ENCODE data around the gene DTNB. TPM values are rescaled to one million over a fixed set of nuclear protein-coding genes. Genes with fewer than 3 reads are reported as not detected.

Gene DTNB
- total and polyA plus RNA-seq, 4 experiments from 2014 or later: 18.0 to 45.3 (median 33.2) TPM

DNA sequence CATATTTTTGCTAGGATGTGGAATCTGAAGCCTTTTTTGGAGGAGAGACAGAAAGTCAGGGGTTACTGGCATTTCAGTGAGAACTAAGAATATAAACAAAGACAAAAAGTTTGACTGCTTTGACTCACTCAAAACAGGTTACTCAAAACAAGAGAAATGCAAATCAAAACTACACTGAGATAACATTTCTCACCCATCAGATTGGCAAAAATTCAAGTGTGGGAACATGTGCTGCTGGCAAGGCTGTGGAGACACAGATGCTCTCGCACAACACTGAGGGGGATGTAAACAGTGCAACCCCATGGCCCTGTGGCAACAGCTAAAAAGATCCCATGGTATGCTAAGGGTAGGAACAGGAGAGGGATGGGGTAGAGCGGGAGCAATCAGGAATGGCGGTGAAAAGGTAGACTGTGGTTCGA, 86.6 kb downstream of the DTNB start:
- Histone ChIP-seq H3K4me1 (ENCODE audit: insufficient read depth, low read length) (no peaks in the 10 kb centered on the region), H3K27me3 (ENCODE audit: insufficient read depth, low read length) (no peaks in the 10 kb centered on the region), H3K9me3 (ENCODE audit: control insufficient read depth in 1 of 2, low read length in 2 of 2) (no peaks in the 10 kb centered on the region), H3K4me3 (ENCODE audit: low read length in 2 of 2) (no peak overlapping the region), H3K27ac (ENCODE audit: low read depth, low read length) (no peak overlapping the region), H3K36me3 (ENCODE audit: insufficient read depth, low read length) (no peaks in the 10 kb centered on the region)
- no peak overlapping the region for H3K4me3 Mint-ChIP-seq
- no peaks in the 10 kb centered on the region for H3K27me3 Mint-ChIP-seq
- intact Hi-C loops (cut with micrococcal nuclease): no loop called here
- H3K36me3 Mint-ChIP-seq: no peaks in the 10 kb centered on the region
- POLR2A ChIA-PET (ENCODE audit: partially characterized antibody): no interaction called here
- CTCF ChIA-PET (ENCODE audit: partially characterized antibody): interaction anchor here (1.7 kb wide), 1 partner anchor 11 kb away, joined by 3 read pairs; no protein-coding TSS in a partner anchor
- H3K27ac Mint-ChIP-seq: peak overlapping the region in 1 of 7 donors; percentile 70
- no peak for DNase-seq
- no peaks in the 10 kb centered on the region for H3K9me3 Mint-ChIP-seq
- peaks cover 0 to 3% (median under 1%) of the 10 kb centered on the region in 4 donors for H3K4me1 Mint-ChIP-seq

DNA sequence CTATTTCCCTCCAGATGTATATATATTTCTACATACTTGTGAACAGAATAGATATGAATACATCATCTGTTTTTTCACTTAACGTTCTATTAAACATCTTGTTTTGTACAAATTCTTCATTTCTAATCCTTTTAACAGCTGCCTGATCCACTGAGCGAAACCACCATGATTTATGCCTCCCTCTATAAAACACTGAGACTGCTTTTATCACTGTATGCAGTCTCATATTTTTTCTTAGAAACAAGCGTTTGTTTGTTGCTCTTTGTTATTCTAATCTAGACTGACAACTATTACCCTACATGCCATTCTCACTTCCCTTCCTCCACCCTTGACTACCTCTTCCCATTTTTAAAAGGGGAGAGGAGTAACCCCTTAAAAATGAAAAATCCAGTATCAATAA, 88.2 kb downstream of the DTNB start:
- POLR2A ChIA-PET (ENCODE audit: partially characterized antibody): no interaction called here
- peaks cover 0 to 3% (median under 1%) of the 10 kb centered on the region in 4 donors for H3K4me1 Mint-ChIP-seq
- Histone ChIP-seq H3K9me3 (ENCODE audit: control insufficient read depth in 1 of 2, low read length in 2 of 2) (no peaks in the 10 kb centered on the region), H3K27ac (ENCODE audit: low read depth, low read length) (no peak overlapping the region), H3K4me1 (ENCODE audit: insufficient read depth, low read length) (no peaks in the 10 kb centered on the region), H3K27me3 (ENCODE audit: insufficient read depth, low read length) (no peaks in the 10 kb centered on the region), H3K36me3 (ENCODE audit: insufficient read depth, low read length) (no peaks in the 10 kb centered on the region), H3K4me3 (ENCODE audit: low read length in 2 of 2) (no peak overlapping the region)
- H3K27ac Mint-ChIP-seq: peak overlapping the region in 1 of 7 donors; percentile 15
- no peak overlapping the region for H3K4me3 Mint-ChIP-seq
- no peaks in the 10 kb centered on the region for H3K27me3 Mint-ChIP-seq
- no peak for DNase-seq
- no peaks in the 10 kb centered on the region for H3K36me3 Mint-ChIP-seq
- intact Hi-C loops (cut with micrococcal nuclease): no loop called here
- CTCF ChIA-PET (ENCODE audit: partially characterized antibody): no interaction called here
- H3K9me3 Mint-ChIP-seq: no peaks in the 10 kb centered on the region

DNA sequence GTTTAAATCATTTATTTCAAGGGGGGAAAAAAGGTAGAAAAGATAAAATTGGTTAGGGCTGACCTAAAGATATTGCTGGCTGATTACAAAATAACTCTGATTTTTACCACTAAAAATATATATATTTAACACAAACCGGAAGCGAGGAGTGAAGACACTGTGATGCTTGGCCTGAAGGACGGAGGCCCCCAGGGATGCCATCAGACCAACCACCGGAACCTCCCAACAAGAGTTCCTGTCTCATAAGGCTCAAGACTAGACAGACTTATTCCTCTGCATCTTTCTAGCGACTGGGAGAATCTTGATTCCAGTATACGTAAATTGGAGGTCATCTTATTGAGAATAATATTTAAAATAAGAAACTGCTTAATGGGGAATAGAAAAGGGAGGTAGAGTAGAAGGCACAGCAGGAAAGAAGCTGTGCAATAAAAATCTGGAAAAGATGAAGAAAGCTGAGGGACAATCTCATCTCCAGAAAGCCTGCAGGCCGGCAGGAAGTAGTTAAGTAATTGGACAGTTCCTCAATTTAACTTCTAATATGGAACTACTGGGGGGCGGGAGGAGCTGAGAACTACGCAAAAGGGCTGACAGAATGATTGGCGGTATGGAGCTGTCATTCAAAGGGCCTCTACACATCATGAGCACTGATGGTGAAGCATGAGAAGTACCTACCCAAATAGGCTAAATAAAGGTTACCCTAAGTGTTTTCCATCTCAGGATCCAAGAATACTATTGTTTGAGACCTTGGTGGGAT, 91.1 kb downstream of the DTNB start:
- Histone ChIP-seq H3K4me1 (ENCODE audit: insufficient read depth, low read length) (no peaks in the 10 kb centered on the region), H3K36me3 (ENCODE audit: insufficient read depth, low read length) (no peaks in the 10 kb centered on the region), H3K27me3 (ENCODE audit: insufficient read depth, low read length) (no peaks in the 10 kb centered on the region), H3K4me3 (ENCODE audit: low read length in 2 of 2) (no peak overlapping the region), H3K27ac (ENCODE audit: low read depth, low read length) (no peak overlapping the region), H3K9me3 (ENCODE audit: control insufficient read depth in 1 of 2, low read length in 2 of 2) (no peaks in the 10 kb centered on the region)
- DNase-seq: no peak
- Mint-ChIP-seq H3K27me3 (no peaks in the 10 kb centered on the region), H3K27ac (no peak overlapping the region), H3K4me1 (peaks cover 0 to 3% (median under 1%) of the 10 kb centered on the region in 4 donors), H3K4me3 (no peak overlapping the region), H3K36me3 (peaks cover 8 to 10% of the 10 kb centered on the region in 2 donors), H3K9me3 (no peaks in the 10 kb centered on the region)
- CTCF ChIA-PET (ENCODE audit: partially characterized antibody): interaction anchor here (0.7 to 1.8 kb wide), 2 partner anchors 24 to 117 kb away, joined by 3 to 4 read pairs; no protein-coding TSS in a partner anchor
- intact Hi-C loops (cut with micrococcal nuclease): no loop called here
- POLR2A ChIA-PET (ENCODE audit: partially characterized antibody): no interaction called here

DNA sequence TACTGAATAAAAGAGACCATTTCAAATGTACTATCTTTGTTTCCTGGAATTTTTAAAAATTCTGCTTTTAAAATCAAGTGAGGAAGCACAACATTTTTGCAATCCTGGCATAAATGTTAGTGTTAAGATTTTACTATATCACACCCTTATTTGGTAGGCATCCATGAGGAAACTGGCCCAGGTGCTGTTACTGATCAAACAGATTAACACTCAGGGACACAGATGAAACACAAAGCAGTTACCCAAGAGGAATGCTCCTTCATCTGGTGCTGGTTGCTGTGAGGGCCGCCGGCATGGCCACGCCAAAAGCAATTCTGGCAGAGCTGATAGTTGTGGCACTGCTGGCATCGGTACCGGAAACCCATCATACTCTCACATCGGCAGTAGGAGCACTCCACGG, 96.8 kb downstream of the DTNB start:
- H3K4me3 ChIP-seq (ENCODE audit: low read length in 2 of 2): no peak overlapping the region
- Mint-ChIP-seq H3K9me3 (no peaks in the 10 kb centered on the region), H3K36me3 (peaks cover 28 to 32% of the 10 kb centered on the region in 2 donors), H3K4me1 (no peaks in the 10 kb centered on the region), H3K27ac (no peak overlapping the region), H3K27me3 (no peaks in the 10 kb centered on the region), H3K4me3 (no peak overlapping the region)
- H3K4me1 ChIP-seq (ENCODE audit: insufficient read depth, low read length): no peaks in the 10 kb centered on the region
- no peak for DNase-seq
- no peaks in the 10 kb centered on the region for H3K9me3 ChIP-seq (ENCODE audit: control insufficient read depth in 1 of 2, low read length in 2 of 2)
- intact Hi-C loops (cut with micrococcal nuclease): no loop called here
- H3K27me3 ChIP-seq (ENCODE audit: insufficient read depth, low read length): no peaks in the 10 kb centered on the region
- no peak overlapping the region for H3K27ac ChIP-seq (ENCODE audit: low read depth, low read length)
- POLR2A ChIA-PET (ENCODE audit: partially characterized antibody): no interaction called here
- H3K36me3 ChIP-seq (ENCODE audit: insufficient read depth, low read length): no peaks in the 10 kb centered on the region
- CTCF ChIA-PET (ENCODE audit: partially characterized antibody): no interaction called here

DNA sequence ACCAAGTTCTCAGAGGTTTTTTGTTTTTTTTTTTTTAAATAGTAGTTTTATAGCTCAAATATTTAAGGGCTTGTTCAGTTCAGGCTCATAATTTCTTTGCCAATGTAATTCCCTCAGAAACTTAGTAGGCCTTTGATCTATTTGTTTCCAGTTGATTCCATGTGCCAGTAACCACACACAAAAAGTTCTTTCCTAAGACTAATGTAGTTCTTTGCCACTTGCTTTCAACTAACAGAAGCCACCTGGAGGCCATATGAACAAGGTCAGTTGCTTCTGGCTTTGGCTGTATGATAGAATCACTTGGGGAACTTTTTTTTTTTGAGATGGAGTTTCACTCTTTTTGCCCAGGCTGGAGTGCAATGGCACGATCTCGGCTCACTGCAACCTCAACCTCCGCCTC, 100.7 kb downstream of the DTNB start:
- Mint-ChIP-seq H3K36me3 (peaks cover 35 to 36% of the 10 kb centered on the region in 2 donors), H3K4me1 (peaks cover 0 to 2% (median 0%) of the 10 kb centered on the region in 4 donors), H3K27ac (no peak overlapping the region), H3K4me3 (no peak overlapping the region), H3K9me3 (no peaks in the 10 kb centered on the region), H3K27me3 (no peaks in the 10 kb centered on the region)
- ChIA-PET CTCF (ENCODE audit: partially characterized antibody) (no interaction called here), POLR2A (ENCODE audit: partially characterized antibody) (no interaction called here)
- H3K9me3 ChIP-seq (ENCODE audit: control insufficient read depth in 1 of 2, low read length in 2 of 2): no peaks in the 10 kb centered on the region
- no peak overlapping the region for H3K4me3 ChIP-seq (ENCODE audit: low read length in 2 of 2)
- no peak for DNase-seq
- no peaks in the 10 kb centered on the region for H3K36me3 ChIP-seq (ENCODE audit: insufficient read depth, low read length)
- no peak overlapping the region for H3K27ac ChIP-seq (ENCODE audit: low read depth, low read length)
- no peaks in the 10 kb centered on the region for H3K27me3 ChIP-seq (ENCODE audit: insufficient read depth, low read length)
- intact Hi-C loops (cut with micrococcal nuclease): no loop called here
- H3K4me1 ChIP-seq (ENCODE audit: insufficient read depth, low read length): no peaks in the 10 kb centered on the region

DNA sequence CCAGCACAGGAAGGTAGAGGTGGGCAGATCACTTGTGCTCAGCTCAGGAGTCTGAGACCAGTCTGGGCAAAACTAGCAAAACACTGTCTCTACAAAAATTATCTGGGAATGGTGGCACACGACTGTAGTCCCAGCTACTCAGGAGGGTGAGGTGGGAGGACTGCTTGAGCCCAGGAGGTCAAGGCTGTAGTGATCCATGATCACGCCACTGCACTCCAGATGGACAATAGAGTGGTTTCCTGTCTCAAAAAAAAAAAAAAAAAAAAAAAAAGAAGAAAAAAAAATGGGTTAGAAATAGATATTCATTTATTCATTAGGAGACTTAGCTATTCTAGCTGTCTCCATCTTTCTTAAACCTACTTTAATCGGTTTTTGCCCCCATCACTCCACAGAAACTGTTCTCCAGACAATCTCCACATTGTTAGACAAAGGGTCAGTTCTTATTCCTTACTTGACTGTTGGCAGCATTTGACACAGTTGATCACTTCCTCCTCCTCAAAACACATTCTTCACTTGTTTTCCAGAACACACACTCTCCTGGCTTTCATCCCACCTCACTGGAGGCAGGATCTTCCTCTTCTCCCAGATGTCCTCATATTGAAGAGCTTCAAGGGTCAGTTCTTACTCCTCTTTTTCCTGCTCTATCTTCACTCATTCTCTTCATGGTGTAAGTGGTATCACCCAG, 103.1 kb downstream of the DTNB start:
- Mint-ChIP-seq H3K27ac (no peak overlapping the region), H3K27me3 (no peaks in the 10 kb centered on the region), H3K9me3 (no peaks in the 10 kb centered on the region), H3K36me3 (peaks cover 23 to 29% of the 10 kb centered on the region in 2 donors), H3K4me3 (no peak overlapping the region), H3K4me1 (peaks cover 0 to 2% (median 0%) of the 10 kb centered on the region in 4 donors)
- intact Hi-C loops (cut with micrococcal nuclease): no loop called here
- ChIA-PET POLR2A (ENCODE audit: partially characterized antibody) (no interaction called here), CTCF (ENCODE audit: partially characterized antibody) (no interaction called here)
- no peaks in the 10 kb centered on the region for H3K9me3 ChIP-seq (ENCODE audit: control insufficient read depth in 1 of 2, low read length in 2 of 2)
- DNase-seq: no peak
- no peaks in the 10 kb centered on the region for H3K36me3 ChIP-seq (ENCODE audit: insufficient read depth, low read length)
- H3K4me3 ChIP-seq (ENCODE audit: low read length in 2 of 2): no peak overlapping the region
- no peaks in the 10 kb centered on the region for H3K27me3 ChIP-seq (ENCODE audit: insufficient read depth, low read length)
- H3K27ac ChIP-seq (ENCODE audit: low read depth, low read length): no peak overlapping the region
- no peaks in the 10 kb centered on the region for H3K4me1 ChIP-seq (ENCODE audit: insufficient read depth, low read length)

DNA sequence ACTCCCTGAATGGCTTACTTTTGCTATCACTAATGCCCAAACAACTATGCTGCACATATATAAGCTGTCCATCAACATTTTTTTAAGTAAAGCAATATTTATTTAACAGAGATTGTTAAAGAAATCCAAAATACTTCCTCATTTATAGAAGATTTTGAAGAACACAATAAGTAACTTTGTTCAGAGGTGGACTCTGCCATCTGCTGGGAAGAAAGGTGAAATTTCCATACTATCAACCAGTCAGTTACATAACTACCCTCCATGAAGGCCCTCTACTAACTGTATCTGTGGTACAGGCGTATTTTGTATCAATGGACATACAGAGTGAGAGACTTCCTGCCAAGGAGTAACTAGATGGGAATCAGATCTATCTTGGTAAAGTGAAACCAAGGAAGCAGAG, 106.0 kb downstream of the DTNB start:
- POLR2A ChIA-PET (ENCODE audit: partially characterized antibody): no interaction called here
- no peaks in the 10 kb centered on the region for H3K27me3 Mint-ChIP-seq

More for the DNA sequence above, 106.0 kb downstream of the DTNB start:
- H3K4me1 Mint-ChIP-seq: peaks cover 0 to 2% (median 0%) of the 10 kb centered on the region in 4 donors
- CTCF ChIA-PET (ENCODE audit: partially characterized antibody): interaction anchor here (0.6 to 1.6 kb wide), 2 partner anchors 10 to 400 kb away, joined by 3 to 5 read pairs; no protein-coding TSS in a partner anchor
- H3K4me3 ChIP-seq (ENCODE audit: low read length in 2 of 2): no peak overlapping the region
- H3K27ac ChIP-seq (ENCODE audit: low read depth, low read length): no peak overlapping the region
- H3K9me3 ChIP-seq (ENCODE audit: control insufficient read depth in 1 of 2, low read length in 2 of 2): no peaks in the 10 kb centered on the region
- H3K27ac Mint-ChIP-seq: no peak overlapping the region
- H3K36me3 ChIP-seq (ENCODE audit: insufficient read depth, low read length): no peaks in the 10 kb centered on the region
- H3K27me3 ChIP-seq (ENCODE audit: insufficient read depth, low read length): no peaks in the 10 kb centered on the region
- no peak overlapping the region for H3K4me3 Mint-ChIP-seq
- peak in 2 of 5 donors; percentile 9 to 16 for DNase-seq
- H3K9me3 Mint-ChIP-seq: no peaks in the 10 kb centered on the region
- no peaks in the 10 kb centered on the region for H3K4me1 ChIP-seq (ENCODE audit: insufficient read depth, low read length)
- H3K36me3 Mint-ChIP-seq: peaks cover 16 to 18% of the 10 kb centered on the region in 2 donors
- intact Hi-C loops (cut with micrococcal nuclease): no loop called here

Data from CD4-positive, alpha-beta memory T cell (primary cell).